ENCODE measurements around the gene IL1RL1. TPM values are rescaled to one million over a fixed set of nuclear protein-coding genes. Genes with fewer than 3 reads are reported as not detected.

Gene IL1RL1
- polyA plus RNA-seq, 3 donors, result 0.11 to 1.00 (median 0.42) TPM

DNA sequence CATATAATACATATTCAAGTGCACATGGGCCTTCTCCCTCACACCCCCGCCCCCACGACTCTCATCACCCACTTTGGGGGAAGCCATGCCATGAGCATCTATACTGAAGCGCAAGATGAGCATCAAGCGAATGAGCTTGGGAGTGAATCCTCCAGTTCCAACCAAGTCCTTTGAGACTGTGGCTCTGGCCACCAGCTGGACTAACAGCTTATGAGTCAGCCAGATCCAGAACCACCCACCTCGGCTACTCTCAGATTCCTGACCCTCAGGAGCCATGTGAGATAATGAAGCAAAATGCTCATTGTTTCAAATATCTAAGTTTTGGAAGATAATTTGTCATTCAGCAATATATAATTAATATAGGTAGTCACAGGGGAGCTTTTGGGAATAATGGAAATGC is 22.2 kb upstream of the IL1RL1 start:
- no peak for DNase-seq (ENCODE audit: extremely low read depth in 1 of 11, low read depth in 9 of 11, low spot score in 4 of 11)

DNA sequence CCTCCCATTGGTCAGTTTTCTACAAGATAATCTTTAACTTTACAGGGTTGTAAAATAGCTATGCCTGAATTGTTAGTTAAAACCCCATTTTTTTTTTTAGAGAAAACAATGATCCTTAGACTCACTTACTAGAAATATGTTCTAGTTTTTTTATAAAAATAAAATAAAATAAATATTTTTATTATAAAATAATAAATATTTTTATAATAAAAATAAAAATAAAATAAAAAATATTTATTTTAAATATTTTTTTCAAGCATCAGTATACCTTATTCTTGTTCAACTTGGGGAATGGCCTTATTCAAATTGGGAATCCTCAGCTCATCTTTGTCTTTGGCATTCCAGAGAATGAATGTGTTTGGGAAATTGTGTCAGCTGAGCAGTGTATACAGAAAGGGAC is 20.8 kb upstream of the IL1RL1 start:
- DNase-seq (ENCODE audit: extremely low read depth in 1 of 11, low read depth in 9 of 11, low spot score in 4 of 11), result no peak

DNA sequence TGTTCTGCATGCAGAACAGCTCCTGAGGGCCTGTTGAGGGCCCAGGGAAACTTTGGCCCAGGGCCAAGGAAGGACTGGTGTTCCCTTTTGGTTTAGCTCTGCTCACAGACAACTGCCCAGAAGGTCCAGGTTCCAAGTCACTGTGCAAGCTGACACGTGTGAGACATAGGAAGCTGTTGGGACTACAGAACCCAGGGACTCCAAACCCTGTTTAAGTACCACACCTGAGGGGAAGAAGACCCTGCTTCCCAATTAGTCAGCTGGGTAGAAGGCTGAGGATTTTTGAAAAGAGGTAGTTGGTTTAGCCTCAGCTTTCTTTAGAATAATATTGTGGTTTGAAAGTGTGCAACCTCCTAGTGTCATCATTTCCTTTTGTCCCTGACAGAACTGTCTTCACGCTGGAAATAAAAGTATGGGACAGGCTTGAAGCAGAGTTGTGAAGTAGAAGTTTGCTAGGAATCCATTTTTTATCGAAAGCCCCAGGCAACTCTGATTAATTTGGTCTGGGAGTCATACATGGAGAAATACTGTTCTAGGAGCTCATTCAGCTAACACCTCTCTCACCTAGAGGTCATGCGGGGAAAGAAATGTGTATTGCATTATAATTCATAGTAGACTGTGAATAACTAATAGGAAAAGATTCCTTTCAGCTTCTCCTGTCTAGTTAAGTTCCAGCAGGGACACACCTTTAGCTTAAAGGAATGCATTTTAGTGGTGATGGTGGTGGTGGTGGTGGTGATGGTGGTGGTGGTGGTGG is 19.9 kb upstream of the IL1RL1 start:
- no peak for DNase-seq (ENCODE audit: extremely low read depth in 1 of 11, low read depth in 9 of 11, low spot score in 4 of 11)

DNA sequence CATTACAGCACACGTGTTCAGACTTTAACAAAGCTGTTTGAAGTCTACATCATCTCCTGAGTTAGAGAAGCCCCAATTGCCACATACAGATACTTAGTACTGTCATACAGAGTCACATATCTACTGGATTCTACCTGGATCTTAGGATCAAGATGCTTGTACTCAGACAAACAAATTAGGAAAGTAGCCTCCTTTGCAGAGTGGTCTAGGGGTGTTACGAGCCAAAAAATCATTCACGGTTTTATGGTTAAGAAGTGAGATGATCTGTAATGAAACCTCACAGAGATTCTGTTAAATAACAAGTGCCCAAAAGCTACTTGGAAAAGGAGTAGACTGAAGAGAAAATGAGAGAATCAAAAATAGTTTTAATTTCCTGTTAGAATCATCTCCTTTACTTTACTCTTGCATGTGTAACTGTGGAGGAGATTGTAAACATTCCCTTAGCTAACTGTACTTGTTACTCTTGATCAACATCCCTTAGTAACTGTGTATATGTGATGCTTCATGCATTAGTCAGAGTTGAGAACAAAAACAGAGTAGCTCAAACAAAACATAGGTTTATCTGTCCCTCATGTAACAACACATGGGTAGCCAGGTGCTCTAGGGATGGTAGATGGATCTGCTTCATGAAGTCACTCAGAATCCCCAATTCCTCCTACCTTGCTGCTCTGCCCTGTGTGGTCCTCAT is 16.4 kb upstream of the IL1RL1 start:
- no peak for DNase-seq (ENCODE audit: extremely low read depth in 1 of 11, low read depth in 9 of 11, low spot score in 4 of 11)

DNA sequence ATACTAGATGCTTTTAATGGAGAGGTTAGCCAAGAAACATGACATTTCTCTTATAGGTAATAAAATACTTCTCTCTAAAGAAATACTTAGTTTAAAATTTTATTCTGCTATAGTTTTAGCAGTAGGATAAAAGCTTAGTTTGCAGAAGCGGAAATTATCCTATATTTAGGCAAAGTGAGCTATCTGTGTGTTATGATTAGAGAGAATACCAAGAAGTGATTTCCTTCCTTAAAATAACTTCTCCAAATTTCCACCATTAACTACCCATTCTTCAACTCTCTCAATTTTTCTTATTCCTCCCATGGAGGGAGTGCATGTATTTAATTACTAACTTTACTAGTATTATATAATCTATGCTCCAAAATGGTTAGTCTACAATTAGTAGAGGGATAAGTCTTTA is 15.8 kb upstream of the IL1RL1 start:
- no peak for DNase-seq (ENCODE audit: extremely low read depth in 1 of 11, low read depth in 9 of 11, low spot score in 4 of 11)

DNA sequence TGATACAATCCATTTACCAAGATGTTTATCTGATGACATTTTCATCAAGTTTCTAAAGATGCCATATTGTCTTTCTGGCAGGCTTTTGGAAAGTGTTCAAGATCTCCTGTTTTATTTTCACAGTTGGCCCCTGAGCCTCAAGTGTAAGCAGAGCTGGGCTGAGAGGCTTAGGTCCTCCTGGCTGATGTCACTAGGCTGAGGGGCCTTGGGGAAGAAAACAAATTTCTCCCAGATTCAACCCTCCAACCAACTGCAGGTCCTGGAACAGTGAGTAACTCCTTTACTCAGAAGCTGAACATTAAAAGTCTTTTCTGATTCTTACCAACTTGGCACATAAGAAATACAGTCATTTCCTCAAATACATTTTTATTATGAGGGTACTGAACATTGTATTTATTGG is 14.9 kb upstream of the IL1RL1 start:
- DNase-seq (ENCODE audit: extremely low read depth in 1 of 11, low read depth in 9 of 11, low spot score in 4 of 11), result no peak

DNA sequence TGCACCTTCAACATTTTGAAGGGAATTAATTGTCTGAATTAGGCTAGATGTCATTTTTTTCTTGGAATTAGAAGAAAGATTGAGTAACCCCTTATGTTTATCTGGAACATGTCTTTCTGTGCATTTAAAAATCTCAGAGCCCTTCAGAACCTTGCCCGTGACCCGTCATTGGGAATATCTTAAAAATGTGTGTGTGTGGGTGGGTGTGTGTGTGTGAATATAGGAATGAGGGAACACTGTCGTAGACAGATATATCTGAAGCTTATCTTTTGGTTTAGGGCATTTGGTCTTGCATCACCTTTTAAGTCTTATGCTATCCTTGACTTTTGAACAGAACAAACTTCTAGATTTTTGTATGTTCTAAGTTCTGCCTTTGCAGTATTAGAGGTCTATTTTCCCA is 13.5 kb upstream of the IL1RL1 start:
- no peak for DNase-seq (ENCODE audit: extremely low read depth in 1 of 11, low read depth in 9 of 11, low spot score in 4 of 11)

DNA sequence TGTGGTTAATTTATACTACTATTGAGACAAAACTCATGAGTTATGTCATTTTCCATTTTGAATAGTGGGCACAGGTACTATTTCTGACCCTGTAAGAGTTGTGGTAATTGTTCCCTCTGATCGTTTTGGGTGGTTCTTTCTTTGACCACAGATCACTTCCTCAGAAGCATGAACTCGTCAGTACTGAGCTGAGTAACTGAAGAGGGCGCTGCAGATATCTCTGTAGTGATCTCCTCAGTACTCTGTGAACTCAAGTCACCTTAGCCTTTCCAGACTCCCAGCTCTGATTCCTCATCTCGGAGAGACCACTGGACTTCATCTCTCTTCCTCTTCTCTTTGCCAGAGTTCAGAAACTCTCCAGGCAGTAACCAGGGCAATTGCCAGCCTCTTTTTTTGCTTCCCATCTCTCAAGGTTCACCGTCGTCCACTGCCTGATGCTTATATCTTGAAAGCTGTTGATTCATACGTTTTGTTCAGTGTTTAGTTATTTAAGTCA is 9.4 kb upstream of the IL1RL1 start:
- DNase-seq (ENCODE audit: extremely low read depth in 1 of 11, low read depth in 9 of 11, low spot score in 4 of 11), result peak in 1 of 11 donors; percentile 11

DNA sequence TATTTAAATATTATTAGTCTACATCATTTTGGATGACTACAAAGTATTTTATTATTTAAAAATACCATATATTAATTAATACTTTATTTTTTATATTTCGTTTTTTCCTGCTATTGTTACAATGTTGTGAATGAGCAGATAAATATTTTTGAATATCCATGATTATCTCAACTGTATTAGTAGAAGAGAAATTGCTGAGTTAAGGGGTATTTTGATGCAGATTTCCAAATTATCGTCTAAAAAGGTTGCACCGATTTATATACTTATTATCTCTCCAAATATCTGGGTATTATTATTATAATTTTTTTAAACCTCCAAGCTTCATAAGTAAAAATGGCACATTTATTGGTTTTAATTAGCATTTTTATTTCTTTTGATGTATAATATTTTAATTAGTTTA is 8.9 kb upstream of the IL1RL1 start:
- no peak for DNase-seq (ENCODE audit: extremely low read depth in 1 of 11, low read depth in 9 of 11, low spot score in 4 of 11)

DNA sequence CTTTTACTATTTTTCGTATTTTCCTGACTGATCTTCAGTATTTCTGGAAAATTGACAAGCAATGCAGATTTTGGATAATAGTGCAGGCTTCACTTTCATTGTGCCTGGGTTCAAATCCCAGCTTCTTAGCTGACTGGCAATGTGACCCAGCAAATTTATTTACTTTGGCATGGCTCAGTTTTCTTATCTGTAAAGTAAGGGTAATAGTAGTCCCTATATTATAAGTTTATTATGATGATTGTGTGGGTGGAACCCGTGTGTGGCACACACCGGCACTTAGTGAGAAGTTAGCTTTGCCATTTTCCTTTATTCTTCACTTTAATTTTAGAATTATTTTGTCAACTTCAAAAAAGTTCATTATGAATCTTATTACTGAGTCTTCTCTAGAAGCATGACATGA is 7.8 kb upstream of the IL1RL1 start:
- DNase-seq (ENCODE audit: extremely low read depth in 1 of 11, low read depth in 9 of 11, low spot score in 4 of 11), result no peak

DNA sequence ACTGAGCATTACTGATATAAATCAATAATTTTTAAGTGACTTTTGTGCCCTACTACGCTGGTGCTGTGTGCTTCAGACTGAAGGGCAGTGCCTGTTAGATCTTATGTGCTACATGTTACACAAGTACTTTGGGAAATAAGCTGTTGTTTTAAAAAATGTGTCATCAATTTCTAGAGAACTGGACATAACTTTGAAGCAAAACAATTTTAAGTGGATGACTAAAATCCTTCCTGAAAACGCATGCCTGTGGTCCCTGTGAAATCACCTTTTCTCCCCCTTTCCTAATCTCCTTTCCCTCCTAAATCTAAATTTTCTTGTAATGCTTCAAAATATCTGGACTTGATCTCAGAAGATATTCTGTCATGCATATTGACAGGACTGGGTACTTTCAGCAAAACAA is 7.1 kb upstream of the IL1RL1 start:
- no peak for DNase-seq (ENCODE audit: extremely low read depth in 1 of 11, low read depth in 9 of 11, low spot score in 4 of 11)

DNA sequence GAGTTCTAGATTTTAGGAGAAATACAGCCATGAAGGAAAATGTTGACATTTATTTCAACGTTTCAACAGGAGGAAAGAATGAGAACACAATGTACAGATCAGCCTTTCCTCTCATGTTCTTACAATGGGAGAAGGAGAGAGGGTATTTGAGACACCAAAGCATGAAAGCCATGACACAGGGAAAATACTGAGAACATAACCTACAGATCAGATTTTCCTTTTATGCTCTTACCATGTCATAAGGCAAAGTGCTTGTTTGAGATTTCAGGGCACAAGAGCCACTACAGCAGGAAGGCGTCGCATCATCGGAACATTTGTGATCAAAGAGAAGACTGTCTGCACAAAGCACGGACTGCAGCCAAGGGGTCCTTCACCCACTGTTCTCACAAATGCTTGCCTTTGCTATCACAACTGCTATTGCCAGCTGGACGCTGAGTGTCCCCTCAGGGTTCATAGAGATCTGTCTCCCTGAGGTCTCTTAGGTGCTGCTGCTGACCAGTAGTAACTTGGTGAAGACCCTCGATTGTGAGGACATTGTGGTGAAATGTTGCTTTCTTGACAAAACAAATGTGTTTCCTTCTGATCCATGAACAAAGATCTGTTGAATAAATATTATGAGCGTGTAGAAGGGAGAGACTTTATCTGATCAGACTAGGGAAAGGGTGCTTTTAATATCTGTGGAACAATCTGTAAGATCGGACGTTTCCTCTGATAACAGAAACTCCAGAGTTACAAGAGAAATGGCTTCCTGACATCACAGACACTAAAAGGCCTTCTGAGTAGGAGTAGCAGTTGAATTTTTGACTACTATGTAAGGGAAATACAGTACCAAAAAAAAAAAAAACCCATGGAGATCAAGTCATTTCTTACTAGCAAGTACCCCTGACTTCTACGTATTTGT is 6.4 kb upstream of the IL1RL1 start:
- DNase-seq (ENCODE audit: extremely low read depth in 1 of 11, low read depth in 9 of 11, low spot score in 4 of 11), result no peak

DNA sequence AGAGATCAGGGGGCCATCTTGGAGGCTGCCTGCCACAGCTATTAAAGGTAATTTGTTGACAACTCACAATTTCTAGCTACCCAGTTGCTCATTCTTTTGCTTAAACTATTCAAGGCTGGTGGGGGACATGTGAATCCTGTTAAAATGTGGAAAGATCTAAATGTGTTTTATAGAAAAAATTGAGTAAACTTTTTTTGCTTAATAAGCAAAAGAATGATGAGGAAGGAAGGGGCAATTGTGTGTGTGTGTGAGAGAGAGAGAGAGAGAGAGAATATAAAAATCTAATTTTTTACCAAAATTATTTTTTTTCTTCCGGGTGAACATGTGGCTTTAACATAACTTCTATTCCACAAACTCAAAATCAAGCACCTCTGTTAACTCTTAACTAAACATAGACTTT is 5.2 kb upstream of the IL1RL1 start:
- no peak for DNase-seq (ENCODE audit: extremely low read depth in 1 of 11, low read depth in 9 of 11, low spot score in 4 of 11)

DNA sequence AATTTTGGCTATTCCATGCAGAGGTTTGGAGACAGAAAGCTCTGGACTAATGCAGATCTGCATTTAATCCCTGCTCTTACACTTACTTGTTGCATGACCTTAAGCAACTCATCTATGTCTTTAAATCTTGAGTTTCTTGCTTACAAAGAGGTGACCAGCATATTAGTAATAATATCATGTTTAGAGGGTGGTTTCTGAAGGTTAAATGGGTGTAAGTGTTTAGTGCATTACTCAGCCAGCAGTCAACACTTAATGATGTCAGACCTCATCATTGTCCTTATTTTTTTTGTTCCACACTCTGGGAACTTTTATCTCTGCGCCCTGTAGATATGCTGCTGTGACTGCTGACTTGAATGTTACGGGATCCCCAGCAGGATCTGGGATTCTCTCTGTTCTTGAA is 1.7 kb downstream of the IL1RL1 start:
- no peak for DNase-seq (ENCODE audit: extremely low read depth in 1 of 11, low read depth in 9 of 11, low spot score in 4 of 11)

DNA sequence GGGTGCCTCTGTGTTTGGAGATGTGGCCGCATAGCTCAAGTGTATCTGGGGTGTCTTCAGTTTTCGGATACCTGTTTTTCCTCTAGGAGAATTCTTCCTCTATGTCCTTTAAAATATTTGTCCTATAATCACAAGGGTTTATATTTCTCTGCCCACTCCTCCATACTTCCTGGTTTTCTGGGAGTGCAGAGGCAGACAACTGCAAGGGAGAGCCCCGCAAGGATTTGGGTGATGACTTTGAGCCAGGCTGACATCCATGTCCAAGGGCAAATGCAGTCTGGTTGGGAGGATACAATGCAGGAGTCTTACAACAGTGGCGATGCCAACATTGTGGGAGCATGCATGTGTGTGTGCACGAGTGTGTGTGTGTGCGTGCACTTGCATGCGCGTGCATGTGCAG is 2.1 kb downstream of the IL1RL1 start:
- DNase-seq (ENCODE audit: extremely low read depth in 1 of 11, low read depth in 9 of 11, low spot score in 4 of 11), result no peak

DNA sequence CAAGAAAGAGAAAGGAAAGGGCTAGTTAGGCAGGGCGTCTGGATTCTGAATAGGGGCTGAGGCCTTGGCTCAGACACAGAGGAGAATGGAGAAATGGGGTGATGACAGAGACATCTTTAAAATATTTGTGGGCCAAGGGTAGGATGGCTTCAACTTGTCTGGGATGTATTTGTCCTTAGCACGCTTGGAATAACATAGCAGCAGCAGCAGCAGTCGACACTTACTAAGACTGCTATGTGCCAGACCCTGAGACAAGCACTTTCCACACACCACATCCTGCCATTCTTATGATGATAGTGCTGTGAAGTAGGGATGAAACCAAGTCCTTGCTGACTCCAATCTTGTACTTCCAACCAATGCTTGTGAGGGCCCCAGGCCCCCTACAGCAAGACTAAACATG is 2.6 kb downstream of the IL1RL1 start:
- no peak for DNase-seq (ENCODE audit: extremely low read depth in 1 of 11, low read depth in 9 of 11, low spot score in 4 of 11)

DNA sequence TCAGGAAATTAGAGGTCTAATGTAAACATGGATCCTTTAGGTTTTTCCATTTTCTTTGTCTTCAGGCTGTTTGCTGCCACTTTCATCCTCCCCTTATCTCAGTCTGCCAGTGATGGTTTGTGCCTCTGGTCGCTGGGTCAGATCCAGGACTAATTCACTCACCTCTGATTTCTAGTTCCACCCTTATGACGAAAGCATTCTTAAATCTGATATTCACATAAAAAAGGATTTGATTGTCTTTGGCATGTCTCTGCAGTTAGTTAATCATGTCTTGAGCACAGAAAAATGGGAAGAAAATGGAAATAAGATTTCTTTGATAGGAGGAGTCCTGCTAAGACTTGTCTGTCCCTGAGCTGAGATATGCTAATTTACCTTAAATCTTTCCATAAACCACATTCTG is 4.6 kb downstream of the IL1RL1 start:
- DNase-seq (ENCODE audit: extremely low read depth in 1 of 11, low read depth in 9 of 11, low spot score in 4 of 11), result no peak

DNA sequence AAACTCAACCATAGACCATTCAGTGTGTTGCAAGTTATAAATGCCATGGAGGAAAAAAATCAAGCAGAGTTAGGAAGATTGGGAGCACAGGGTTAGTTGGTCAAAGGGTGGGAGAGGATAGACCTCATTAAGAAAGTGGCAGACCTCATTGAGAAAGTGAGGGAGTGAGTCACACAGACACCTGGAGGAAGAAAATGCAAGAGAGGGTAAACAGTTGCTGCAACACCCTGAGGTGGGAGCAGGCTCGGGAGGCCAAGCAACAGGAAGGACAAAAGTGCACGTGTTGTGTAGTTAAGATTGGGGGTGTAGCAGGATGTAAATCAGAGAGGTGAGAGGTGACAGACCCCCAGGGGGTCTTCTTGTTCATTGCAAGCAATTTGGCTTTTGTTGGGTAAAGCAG is 6.4 kb downstream of the IL1RL1 start:
- no peak for DNase-seq (ENCODE audit: extremely low read depth in 1 of 11, low read depth in 9 of 11, low spot score in 4 of 11)

DNA sequence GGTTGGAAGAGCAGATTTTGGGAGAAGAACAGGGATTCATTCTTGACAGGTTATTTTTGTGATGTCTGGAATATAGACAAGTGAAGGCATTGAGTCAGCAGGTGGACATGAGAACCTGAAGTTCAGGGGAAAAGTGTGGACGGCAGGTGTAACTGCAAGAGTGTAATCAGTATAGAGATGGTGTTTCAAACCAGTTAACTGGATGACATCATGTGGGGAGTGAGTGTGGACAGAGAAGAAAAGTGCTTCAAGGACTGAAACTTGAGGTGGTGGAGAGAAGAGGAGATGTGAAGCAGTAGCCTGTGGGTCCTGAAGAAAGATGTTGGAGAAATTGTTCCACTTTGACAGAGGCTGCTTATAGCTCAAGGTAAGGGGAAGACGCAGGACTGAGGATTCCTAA is 7.1 kb downstream of the IL1RL1 start:
- DNase-seq (ENCODE audit: extremely low read depth in 1 of 11, low read depth in 9 of 11, low spot score in 4 of 11), result no peak
